GM19463 (cell line): Measurements from ENCODE around the gene CCPG1.
A peak's percentile ranks its signal among the peaks of the same experiment; 100 is the strongest.
"Not testable (repeated sequence)": the region's sequence is repeated elsewhere in the genome, so short reads cannot be mapped to it uniquely, and the experiment has no call there.

Experiments used
- ATAC-seq: cut with Tn5 transposase; IDR thresholded peaks from one replicate; pipeline ENCODE4 v1.9.1; 2021; ENCODE audit warnings: mild to moderate bottlenecking, moderate library complexity; ENCODE audit not compliant: unreplicated experiment

The CCPG1 gene

GRCh38 chr15:55408012-55408928 lies at the start of gene CCPG1, which contains the start of gene PIERCE2:
Gene CCPG1, minus strand, starts transcription at chr15:55408359. Its CDS starts 18,935 bp downstream, at chr15:55389424.
Gene PIERCE2, plus strand, starts transcription at chr15:55408495. Its CDS starts 274 bp downstream, at chr15:55408769.
- peak; percentile 92 for ATAC-seq

GRCh38 chr15:55457401-55458022 lies 49.4 kb upstream of the CCPG1 start:
- ATAC-seq: no peak

- not testable (repeated sequence) for ATAC-seq
Observed at GRCh38 chr15:55447030-55447394, 38.9 kb upstream of the CCPG1 start.

GRCh38 chr15:55446379-55447029 lies 38.3 kb upstream of the CCPG1 start:
- not testable (repeated sequence) for ATAC-seq

- not testable (repeated sequence) for ATAC-seq
Observed at GRCh38 chr15:55445936-55446335, 37.8 kb upstream of the CCPG1 start.

- not testable (repeated sequence) for ATAC-seq
Observed at GRCh38 chr15:55443141-55443540, 35.0 kb upstream of the CCPG1 start.

GRCh38 chr15:55434989-55435825 lies 27.0 kb upstream of the CCPG1 start:
- ATAC-seq: no peak

GRCh38 chr15:55422089-55422488 lies 13.9 kb upstream of the CCPG1 start:
- ATAC-seq: no peak

GRCh38 chr15:55420171-55420866 lies 12.2 kb upstream of the CCPG1 start:
- no peak for ATAC-seq

- not testable (repeated sequence) for ATAC-seq
Observed at GRCh38 chr15:55417678-55418077, 9.5 kb upstream of the CCPG1 start.

GRCh38 chr15:55408976-55409375 lies 817 bp upstream of the CCPG1 start:
- ATAC-seq: not testable (repeated sequence)

GRCh38 chr15:55407498-55408011 lies 604 bp downstream of the CCPG1 start:
- no peak for ATAC-seq

- ATAC-seq: no peak
Observed at GRCh38 chr15:55403531-55403930, 4.6 kb downstream of the CCPG1 start.

GRCh38 chr15:55402707-55403106 lies 5.5 kb downstream of the CCPG1 start:
- ATAC-seq: peak; percentile 27

GRCh38 chr15:55401786-55402246 lies 6.3 kb downstream of the CCPG1 start:
- no peak for ATAC-seq

GRCh38 chr15:55400050-55400449 lies 8.1 kb downstream of the CCPG1 start:
- ATAC-seq: not testable (repeated sequence)

- no peak for ATAC-seq
Observed at GRCh38 chr15:55398243-55398642, 9.9 kb downstream of the CCPG1 start.

- no peak for ATAC-seq
Observed at GRCh38 chr15:55394694-55395093, 13.5 kb downstream of the CCPG1 start.

- no peak for ATAC-seq
Observed at GRCh38 chr15:55389264-55389607, 18.9 kb downstream of the CCPG1 start.

- ATAC-seq: no peak
Observed at GRCh38 chr15:55387027-55387426, 21.1 kb downstream of the CCPG1 start.
